Panc1 (cell line): Measurements from ENCODE around the gene ZFHX3. TPM values are rescaled to one million over a fixed set of nuclear protein-coding genes. Genes with fewer than 3 reads are reported as not detected.

ENCODE experiments used
- ATAC-seq: fragments of 200-7000 bp; cut with Tn5 transposase; 2 replicates; pipeline ENCODE4 v1.9.1; 2020; ENCODE audit warnings: mild to moderate bottlenecking, moderate library complexity
- BruUV-seq: library from RNA; stranded (reverse); fragments of 400-500 nt; replicated peaks from 2 replicates; lab custom pipeline; 2021; lab: Mats Ljungman, UMichigan
- CTCF ChIA-PET: fragments of 300-600 bp; sonication (Branson Sonifier 250); formaldehyde crosslinking; loops from one replicate; lab custom pipeline; 2022; ENCODE audit warnings: antibody characterized with exemption; lab: Charles Lee
- POLR2A ChIA-PET: fragments of 300-600 bp; sonication (Branson Sonifier 250); formaldehyde crosslinking; loops from one replicate; lab custom pipeline; 2022; ENCODE audit warnings: antibody characterized with exemption; lab: Charles Lee
- DNase-seq: peaks from one replicate; pipeline ENCODE4 v3.0.0-alpha.2; 2010; ENCODE audit warnings: low read depth, low spot score
- H3K27ac ChIP-seq: 2 replicates; pipeline ENCODE4 v1.5.1; 2011; ENCODE audit warnings: mild to moderate bottlenecking, low read length, inconsistent platforms
- H3K27me3 ChIP-seq: fragments of 200-500 bp; sonication (Bioruptor generic); 2 replicates; pipeline ENCODE4 v1.6.0; 2014; ENCODE audit warnings: low read length, inconsistent platforms; ENCODE audit not compliant: control insufficient read depth, insufficient read depth
- H3K36me3 ChIP-seq: fragments of 200-500 bp; sonication (Bioruptor generic); 2 replicates; pipeline ENCODE4 v1.5.1; 2014; ENCODE audit warnings: inconsistent platforms, mild to moderate bottlenecking, low read length, moderate library complexity; ENCODE audit not compliant: control insufficient read depth, insufficient read depth
- H3K4me1 ChIP-seq: 2 replicates; pipeline ENCODE4 v1.5.1; 2011; ENCODE audit warnings: inconsistent platforms, mild to moderate bottlenecking, low read length, moderate library complexity; ENCODE audit not compliant: control insufficient read depth, insufficient read depth
- H3K4me3 ChIP-seq, 2 experiments: 2 replicates each; pipeline ENCODE4 v1.5.1; 2011 to 2012; ENCODE audit warnings: low read depth in 2 of 2, low read length in 2 of 2, mild to moderate bottlenecking in 2 of 2, inconsistent platforms in 1 of 2, moderate library complexity in 1 of 2
- H3K9me3 ChIP-seq: fragments of 200-500 bp; sonication (Bioruptor generic); 2 replicates; pipeline ENCODE4 v1.5.1; 2014; ENCODE audit warnings: low read depth, mild to moderate bottlenecking, inconsistent platforms, low read length, moderate library complexity; ENCODE audit not compliant: control insufficient read depth, insufficient read depth
- POLR2AphosphoS5 ChIP-seq: IDR thresholded peaks from 2 replicates; pipeline ENCODE4 v1.6.1; 2012; ENCODE audit warnings: mild to moderate bottlenecking, low read depth, low read length, moderate library complexity
- SIN3A ChIP-seq: IDR thresholded peaks from 2 replicates; pipeline ENCODE4 v1.6.1; 2012; ENCODE audit warnings: low read depth, mild to moderate bottlenecking, low read length, moderate library complexity, borderline replicate concordance; ENCODE audit not compliant: insufficient read depth
- TCF7L2 ChIP-seq: IDR thresholded peaks from 2 replicates; pipeline ENCODE4 v1.6.1; 2011; ENCODE audit warnings: mild to moderate bottlenecking, low read depth, low read length, inconsistent platforms
- in situ Hi-C: cut with HindIII; loops from 2 replicates; pipeline ENCODE4 v1.10.0; 2016; ENCODE audit warnings: low sequenced_read_pairs, low pct_unique_long_range_greater_than_20kb
- intact Hi-C: fragments of 100-400 bp; cut with micrococcal nuclease; formaldehyde crosslinking; loops from one replicate; pipeline ENCODE4 v1.10.0; 2022; ENCODE audit not compliant: unreplicated experiment
- total RNA-seq: library from RNA; stranded (reverse); gene quantifications from one replicate; pipeline ENCODE4 v1.2.1, GENCODE V29; 2021; ENCODE audit not compliant: unreplicated experiment
- TF ChIP-seq, protein P1 (sequence below): fragments of 450-650 bp; IDR thresholded peaks from 2 replicates; pipeline ENCODE4 v1.5.1; 2017; ENCODE audit warnings: mild to moderate bottlenecking
- TF ChIP-seq, protein P2 (sequence below), 2 experiments: IDR thresholded peaks; 2 replicates each; pipeline ENCODE4 v1.6.1; 2011 to 2012; ENCODE audit warnings: low read depth in 2 of 2, control low read depth in 1 of 2, low read length in 1 of 2, mild to moderate bottlenecking in 1 of 2, moderate library complexity in 1 of 2; ENCODE audit not compliant: insufficient read depth in 1 of 2

The ZFHX3 gene
- total RNA-seq, 1 experiment from 2014 or later = 7.1 TPM

DNA sequence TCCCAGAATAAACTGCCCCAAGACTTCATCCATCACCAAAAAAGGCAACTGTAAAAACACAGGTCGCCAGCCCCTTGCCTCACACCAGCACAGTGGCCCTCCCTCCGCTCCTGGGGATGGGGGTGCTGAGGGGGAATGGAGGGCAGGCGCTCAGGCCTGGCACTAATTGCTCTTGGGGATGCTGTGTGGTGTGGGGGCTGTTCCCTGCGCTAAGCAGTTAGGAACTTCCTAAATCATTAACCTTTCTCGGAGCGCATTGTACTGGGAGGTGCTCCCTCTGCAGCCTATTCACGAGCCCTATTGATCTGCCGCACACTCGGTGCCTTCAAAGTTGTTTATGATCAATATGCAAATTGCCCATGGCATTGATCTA lies 199.9 kb downstream of the ZFHX3 start:
- no peak for DNase-seq

DNA sequence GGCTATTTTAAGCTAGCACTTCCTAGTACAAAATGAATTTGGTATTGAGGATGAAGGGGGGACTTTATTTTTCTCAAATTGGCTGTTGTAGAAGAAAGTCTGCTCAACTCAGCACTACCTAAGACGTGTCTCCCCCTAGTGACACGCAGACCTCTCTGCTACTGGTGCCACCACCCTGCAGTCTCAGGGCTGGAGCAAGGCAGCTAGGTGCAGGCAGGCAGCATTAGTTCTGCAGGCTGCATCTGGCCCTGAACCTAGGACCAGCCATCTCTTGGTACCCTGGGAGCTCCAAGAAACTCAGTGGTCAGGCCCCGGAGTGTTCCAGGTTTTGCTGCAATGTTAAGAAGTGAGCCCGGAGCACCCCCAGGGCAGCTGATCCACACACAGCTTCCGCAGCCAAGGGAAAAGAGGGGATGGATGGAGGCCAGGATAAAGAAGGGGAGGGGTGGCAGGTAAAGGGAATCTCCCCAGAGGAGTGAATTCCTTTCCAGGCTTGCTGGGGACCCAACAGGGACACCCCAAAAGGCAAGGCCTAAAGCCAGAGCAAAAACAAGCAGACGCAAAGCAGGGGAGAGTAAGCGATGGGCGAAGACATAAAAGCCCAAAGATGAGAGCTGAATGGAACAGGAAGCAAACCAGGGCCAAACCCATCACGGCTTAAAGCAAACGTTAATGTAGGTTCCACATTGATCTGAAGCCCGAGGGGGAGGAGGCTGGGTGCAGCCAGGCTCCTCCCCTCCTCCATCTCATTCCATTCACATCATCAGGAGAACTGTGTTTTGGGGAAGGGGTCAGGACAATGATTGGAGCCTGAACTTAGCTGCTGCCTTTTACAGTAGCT lies 200.5 kb downstream of the ZFHX3 start:
- intact Hi-C loops (no loop called here), in situ Hi-C loops (no loop called here)
- POLR2A ChIA-PET = interaction anchor here (0.6 kb wide), 1 partner anchor 1355 kb away, joined by 4 read pairs; no protein-coding TSS in a partner anchor
- ATAC-seq (peak; percentile 83), DNase-seq (no peak)
- CTCF ChIA-PET = interaction anchor here (0.6 kb wide), 1 partner anchor 10 kb away, joined by 3 read pairs; no protein-coding TSS in a partner anchor
- Histone ChIP-seq H3K9me3 (no peaks in the 10 kb centered on the region), H3K4me1 (peaks cover 10% of the 10 kb centered on the region), H3K27me3 (no peaks in the 10 kb centered on the region), H3K27ac (no peak overlapping the region), H3K4me3 (no peak overlapping the region), H3K36me3 (no peaks in the 10 kb centered on the region)
- TF ChIP-seq SIN3A = no peak
- TF ChIP-seq, protein P1, sequence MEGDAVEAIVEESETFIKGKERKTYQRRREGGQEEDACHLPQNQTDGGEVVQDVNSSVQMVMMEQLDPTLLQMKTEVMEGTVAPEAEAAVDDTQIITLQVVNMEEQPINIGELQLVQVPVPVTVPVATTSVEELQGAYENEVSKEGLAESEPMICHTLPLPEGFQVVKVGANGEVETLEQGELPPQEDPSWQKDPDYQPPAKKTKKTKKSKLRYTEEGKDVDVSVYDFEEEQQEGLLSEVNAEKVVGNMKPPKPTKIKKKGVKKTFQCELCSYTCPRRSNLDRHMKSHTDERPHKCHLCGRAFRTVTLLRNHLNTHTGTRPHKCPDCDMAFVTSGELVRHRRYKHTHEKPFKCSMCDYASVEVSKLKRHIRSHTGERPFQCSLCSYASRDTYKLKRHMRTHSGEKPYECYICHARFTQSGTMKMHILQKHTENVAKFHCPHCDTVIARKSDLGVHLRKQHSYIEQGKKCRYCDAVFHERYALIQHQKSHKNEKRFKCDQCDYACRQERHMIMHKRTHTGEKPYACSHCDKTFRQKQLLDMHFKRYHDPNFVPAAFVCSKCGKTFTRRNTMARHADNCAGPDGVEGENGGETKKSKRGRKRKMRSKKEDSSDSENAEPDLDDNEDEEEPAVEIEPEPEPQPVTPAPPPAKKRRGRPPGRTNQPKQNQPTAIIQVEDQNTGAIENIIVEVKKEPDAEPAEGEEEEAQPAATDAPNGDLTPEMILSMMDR = peak; percentile 60
- BruUV-seq = no TSS peak

More for the DNA sequence above, 199.9 kb downstream of the ZFHX3 start:
- in situ Hi-C loops (no loop called here), intact Hi-C loops (no loop called here)
- ATAC-seq = no peak
- BruUV-seq = no TSS peak
- H3K4me1 ChIP-seq = peaks cover 10% of the 10 kb centered on the region
- H3K9me3 ChIP-seq = no peaks in the 10 kb centered on the region
- H3K36me3 ChIP-seq = no peaks in the 10 kb centered on the region
- H3K27me3 ChIP-seq = no peaks in the 10 kb centered on the region
- H3K27ac ChIP-seq = no peak overlapping the region
- CTCF ChIA-PET = no interaction called here
- TF ChIP-seq, protein P2, sequence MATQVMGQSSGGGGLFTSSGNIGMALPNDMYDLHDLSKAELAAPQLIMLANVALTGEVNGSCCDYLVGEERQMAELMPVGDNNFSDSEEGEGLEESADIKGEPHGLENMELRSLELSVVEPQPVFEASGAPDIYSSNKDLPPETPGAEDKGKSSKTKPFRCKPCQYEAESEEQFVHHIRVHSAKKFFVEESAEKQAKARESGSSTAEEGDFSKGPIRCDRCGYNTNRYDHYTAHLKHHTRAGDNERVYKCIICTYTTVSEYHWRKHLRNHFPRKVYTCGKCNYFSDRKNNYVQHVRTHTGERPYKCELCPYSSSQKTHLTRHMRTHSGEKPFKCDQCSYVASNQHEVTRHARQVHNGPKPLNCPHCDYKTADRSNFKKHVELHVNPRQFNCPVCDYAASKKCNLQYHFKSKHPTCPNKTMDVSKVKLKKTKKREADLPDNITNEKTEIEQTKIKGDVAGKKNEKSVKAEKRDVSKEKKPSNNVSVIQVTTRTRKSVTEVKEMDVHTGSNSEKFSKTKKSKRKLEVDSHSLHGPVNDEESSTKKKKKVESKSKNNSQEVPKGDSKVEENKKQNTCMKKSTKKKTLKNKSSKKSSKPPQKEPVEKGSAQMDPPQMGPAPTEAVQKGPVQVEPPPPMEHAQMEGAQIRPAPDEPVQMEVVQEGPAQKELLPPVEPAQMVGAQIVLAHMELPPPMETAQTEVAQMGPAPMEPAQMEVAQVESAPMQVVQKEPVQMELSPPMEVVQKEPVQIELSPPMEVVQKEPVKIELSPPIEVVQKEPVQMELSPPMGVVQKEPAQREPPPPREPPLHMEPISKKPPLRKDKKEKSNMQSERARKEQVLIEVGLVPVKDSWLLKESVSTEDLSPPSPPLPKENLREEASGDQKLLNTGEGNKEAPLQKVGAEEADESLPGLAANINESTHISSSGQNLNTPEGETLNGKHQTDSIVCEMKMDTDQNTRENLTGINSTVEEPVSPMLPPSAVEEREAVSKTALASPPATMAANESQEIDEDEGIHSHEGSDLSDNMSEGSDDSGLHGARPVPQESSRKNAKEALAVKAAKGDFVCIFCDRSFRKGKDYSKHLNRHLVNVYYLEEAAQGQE (IDR thresholded peaks at IDR 0.05; ENCODE audit: insufficient read depth in 1 of 2, low read depth in 2 of 2, low read length in 1 of 2) = no peak
- TF ChIP-seq POLR2AphosphoS5 (no peak), SIN3A (no peak), TCF7L2 (no peak)
- TF ChIP-seq, protein P1 = no peak
- no peak overlapping the region for H3K4me3 ChIP-seq
- POLR2A ChIA-PET = no interaction called here
